ENCODE results near the gene MAP4K2. TPM values are rescaled to one million over a fixed set of nuclear protein-coding genes. Genes with fewer than 3 reads are reported as not detected.

The MAP4K2 gene
- total and polyA plus RNA-seq, 2 of the 4 experiments (the other 2 are of a cell fraction) = 11.7 to 16.6 TPM

DNA sequence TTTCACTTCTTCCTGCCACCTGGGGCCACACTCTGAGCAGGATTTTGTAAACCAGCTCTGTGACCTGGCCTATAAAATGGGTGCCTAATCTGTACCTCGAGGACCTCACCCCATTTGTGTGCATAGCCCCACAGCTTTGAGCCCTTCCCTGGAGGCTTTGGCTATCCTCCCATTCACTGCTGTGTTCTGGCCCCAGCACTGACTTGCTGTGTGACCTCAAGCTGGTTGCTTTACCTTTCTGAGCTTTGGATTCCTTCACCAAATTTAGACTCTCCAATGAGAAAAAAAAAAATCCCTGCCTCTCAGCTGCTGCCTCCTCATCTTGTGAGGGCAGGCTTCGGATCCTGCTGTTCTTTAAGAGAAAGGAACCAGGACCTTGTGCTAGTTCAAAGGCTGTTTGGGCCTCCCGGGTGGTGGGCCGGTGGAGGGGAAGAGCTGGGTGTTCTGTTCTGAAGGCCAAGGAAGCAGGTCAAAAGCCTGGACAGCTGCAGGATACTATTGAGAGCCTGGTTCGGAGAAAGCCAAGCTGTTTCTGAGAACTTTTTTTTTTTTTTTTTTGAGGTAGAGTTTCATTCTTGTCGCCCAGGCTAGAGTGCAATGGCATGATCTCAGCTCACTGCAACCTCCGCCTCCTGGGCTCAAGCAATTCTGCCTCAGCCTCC is 42.1 kb downstream of the MAP4K2 start:
- dilution Hi-C loops (cut with HindIII; ENCODE audit: low sequenced_read_pairs, unreplicated experiment) = no loop called here
- POLR2A ChIA-PET (ENCODE audit: unreplicated experiment) = interaction anchor here (0.6 kb wide), 1 partner anchor 743 kb away, joined by 3 read pairs; no protein-coding TSS in a partner anchor

More for the DNA sequence above, 42.1 kb downstream of the MAP4K2 start:
- H2BK15ac ChIP-seq (ENCODE audit: low read depth, low read length) = no peak overlapping the region
- no peak overlapping the region for H4K5ac ChIP-seq (ENCODE audit: low read depth, low read length)
- peaks cover 10 to 39% of the 10 kb centered on the region in 2 experiments; a peak in 3 of 4 replicates for H3K79me1 ChIP-seq (ENCODE audit: low read depth in 1 of 2, low read length in 2 of 2)
- no peak overlapping the region for H3K14ac ChIP-seq (replicated peaks; ENCODE audit: low read depth, low read length)
- H3K4me3 ChIP-seq (ENCODE audit: insufficient read depth, low read depth, low read length) = no peak overlapping the region
- peaks cover 18% of the 10 kb centered on the region; the same call in 1 of the 2 replicates for H3K9me1 ChIP-seq (ENCODE audit: insufficient read depth, low read length)
- no peak overlapping the region for H3K27ac ChIP-seq (ENCODE audit: insufficient read depth, low read length)
- TF ChIP-seq SMC3 (IDR thresholded peaks at IDR 0.05; ENCODE audit: low read depth, low read length) (no peak), RCOR1 (IDR thresholded peaks at IDR 0.05; ENCODE audit: insufficient replicate concordance, low read length) (no peak), RFX5 (IDR thresholded peaks at IDR 0.05; ENCODE audit: low read depth, low read length) (no peak), CEBPB (IDR thresholded peaks at IDR 0.05; ENCODE audit: low read depth, low read length) (no peak), POLR2A (IDR thresholded peaks at IDR 0.05; ENCODE audit: low read depth, low read length) (no peak), MAZ (IDR thresholded peaks at IDR 0.05; ENCODE audit: borderline replicate concordance, low read depth, low read length) (no peak), MXI1 (IDR thresholded peaks at IDR 0.05; ENCODE audit: borderline replicate concordance, low read depth, low read length) (no peak), MAFK (IDR thresholded peaks at IDR 0.05; ENCODE audit: low read depth, low read length) (no peak), ELK1 (IDR thresholded peaks at IDR 0.05; ENCODE audit: borderline replicate concordance, low read depth, low read length) (no peak), BHLHE40 (IDR thresholded peaks at IDR 0.05; ENCODE audit: low read depth, low read length) (no peak), NFE2L2 (IDR thresholded peaks at IDR 0.05; ENCODE audit: low read depth, low read length) (no peak), CHD1 (IDR thresholded peaks at IDR 0.05; ENCODE audit: low read depth, low read length) (no peak), RAD21 (IDR thresholded peaks at IDR 0.05; ENCODE audit: low read length) (no peak), FOS (IDR thresholded peaks at IDR 0.05; ENCODE audit: low read depth, low read length) (no peak)
- TF ChIP-seq, protein P1, sequence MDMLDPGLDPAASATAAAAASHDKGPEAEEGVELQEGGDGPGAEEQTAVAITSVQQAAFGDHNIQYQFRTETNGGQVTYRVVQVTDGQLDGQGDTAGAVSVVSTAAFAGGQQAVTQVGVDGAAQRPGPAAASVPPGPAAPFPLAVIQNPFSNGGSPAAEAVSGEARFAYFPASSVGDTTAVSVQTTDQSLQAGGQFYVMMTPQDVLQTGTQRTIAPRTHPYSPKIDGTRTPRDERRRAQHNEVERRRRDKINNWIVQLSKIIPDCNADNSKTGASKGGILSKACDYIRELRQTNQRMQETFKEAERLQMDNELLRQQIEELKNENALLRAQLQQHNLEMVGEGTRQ (IDR thresholded peaks at IDR 0.05; ENCODE audit: low read depth, low read length) = no peak
- TF ChIP-seq, protein P2, sequence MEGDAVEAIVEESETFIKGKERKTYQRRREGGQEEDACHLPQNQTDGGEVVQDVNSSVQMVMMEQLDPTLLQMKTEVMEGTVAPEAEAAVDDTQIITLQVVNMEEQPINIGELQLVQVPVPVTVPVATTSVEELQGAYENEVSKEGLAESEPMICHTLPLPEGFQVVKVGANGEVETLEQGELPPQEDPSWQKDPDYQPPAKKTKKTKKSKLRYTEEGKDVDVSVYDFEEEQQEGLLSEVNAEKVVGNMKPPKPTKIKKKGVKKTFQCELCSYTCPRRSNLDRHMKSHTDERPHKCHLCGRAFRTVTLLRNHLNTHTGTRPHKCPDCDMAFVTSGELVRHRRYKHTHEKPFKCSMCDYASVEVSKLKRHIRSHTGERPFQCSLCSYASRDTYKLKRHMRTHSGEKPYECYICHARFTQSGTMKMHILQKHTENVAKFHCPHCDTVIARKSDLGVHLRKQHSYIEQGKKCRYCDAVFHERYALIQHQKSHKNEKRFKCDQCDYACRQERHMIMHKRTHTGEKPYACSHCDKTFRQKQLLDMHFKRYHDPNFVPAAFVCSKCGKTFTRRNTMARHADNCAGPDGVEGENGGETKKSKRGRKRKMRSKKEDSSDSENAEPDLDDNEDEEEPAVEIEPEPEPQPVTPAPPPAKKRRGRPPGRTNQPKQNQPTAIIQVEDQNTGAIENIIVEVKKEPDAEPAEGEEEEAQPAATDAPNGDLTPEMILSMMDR (conservative IDR thresholded peaks at IDR 0.05; ENCODE audit: low read depth, low read length) = no peak
- H2BK20ac ChIP-seq (ENCODE audit: low read depth, low read length) = no peak overlapping the region
- no TSS peak for BruUV-seq (replicated peaks)
- DNase-seq (no peak), ATAC-seq (ENCODE audit: low read depth) (no peak)
- CTCF ChIA-PET = no interaction called here
- H4K20me1 ChIP-seq (ENCODE audit: insufficient read depth, low read length) = peaks cover 35% of the 10 kb centered on the region
- 57% methylated on average over 3 of the region's 7 CpGs; no CpG with 5 or more reads in 1 of the 2 experiments for WGBS, 2 experiments (ENCODE audit: extremely low coverage in 2 of 2, insufficient read length in 1 of 2)
- no peaks in the 10 kb centered on the region for H3K27me3 ChIP-seq (ENCODE audit: control insufficient read depth, insufficient read depth, low read length)
- no peak overlapping the region for H3K23ac ChIP-seq (ENCODE audit: low read depth, low read length)
- no peak overlapping the region for H4K8ac ChIP-seq (ENCODE audit: low read depth in 2 of 2, low read length in 2 of 2)
- no peak overlapping the region for H3K9ac ChIP-seq (ENCODE audit: low read depth, low read length)
- no peak overlapping the region for H3K18ac ChIP-seq (ENCODE audit: low read depth, low read length)
- no peak overlapping the region for H4K91ac ChIP-seq (ENCODE audit: insufficient read depth, low read depth, low read length)
- in situ Hi-C loops (cut with MboI; ENCODE audit: low sequenced_read_pairs) (no loop called here), intact Hi-C loops (cut with micrococcal nuclease) (no loop called here)
- no peak overlapping the region for H2BK120ac ChIP-seq (ENCODE audit: low read depth, low read length)
- no peak overlapping the region for H3K4me2 ChIP-seq (ENCODE audit: low read depth, low read length)
- H3K36me3 ChIP-seq (ENCODE audit: control insufficient read depth, insufficient read depth, low read length) = peaks cover 39% of the 10 kb centered on the region
- no peak overlapping the region for H3K4ac ChIP-seq (ENCODE audit: low read depth, low read length)
- H2BK5ac ChIP-seq (ENCODE audit: low read depth, low read length, poor library complexity, severe bottlenecking) = no peak overlapping the region
- H3K9me3 ChIP-seq (ENCODE audit: control insufficient read depth, insufficient read depth, low read length) = no peaks in the 10 kb centered on the region
- H3K4me1 ChIP-seq (ENCODE audit: control insufficient read depth, insufficient read depth, low read length) = peaks cover 18% of the 10 kb centered on the region
- H3K56ac ChIP-seq (ENCODE audit: extremely low read depth, insufficient read depth, low read length) = no peak overlapping the region
- H2AFZ ChIP-seq (replicated peaks; ENCODE audit: low read length, poor library complexity) = no peak overlapping the region
- no peak overlapping the region for H2AK9ac ChIP-seq (replicated peaks; ENCODE audit: low read depth, low read length, poor library complexity)
- H2AK5ac ChIP-seq (ENCODE audit: low read depth, low read length) = no peak overlapping the region

Data from IMR-90 (cell line).